HEK293 (cell line): ENCODE measurements around the gene RING1.
A peak's percentile ranks its signal among the peaks of the same experiment; 100 is the strongest.

Experiments
- BCL11A ChIP-seq: fragments of 450-650 bp; formaldehyde crosslinking; IDR thresholded peaks from 2 replicates; pipeline ENCODE4 v1.5.1; 2016; ENCODE audit warnings: low read depth, missing biosample characterization, missing genetic modification characterization
- CTCF ChIP-seq: fragments of 450-650 bp; formaldehyde crosslinking; IDR thresholded peaks from 2 replicates; pipeline ENCODE4 v1.5.1; 2016; ENCODE audit warnings: missing biosample characterization, missing genetic modification characterization
- FEZF1 ChIP-seq: fragments of 450-650 bp; formaldehyde crosslinking; IDR thresholded peaks from 2 replicates; pipeline ENCODE4 v1.5.1; 2016; ENCODE audit warnings: missing biosample characterization, missing genetic modification characterization
- GLI2 ChIP-seq: fragments of 450-650 bp; formaldehyde crosslinking; IDR thresholded peaks from 2 replicates; pipeline ENCODE4; 2017; ENCODE audit warnings: missing biosample characterization, missing genetic modification characterization, low read depth, borderline replicate concordance
- REST ChIP-seq: fragments of 450-650 bp; formaldehyde crosslinking; IDR thresholded peaks from 2 replicates; pipeline ENCODE4 v1.5.1; 2016; ENCODE audit warnings: missing biosample characterization, missing genetic modification characterization
- SP3 ChIP-seq: fragments of 450-650 bp; formaldehyde crosslinking; IDR thresholded peaks from 2 replicates; pipeline ENCODE4 v1.5.1; 2016; ENCODE audit warnings: missing biosample characterization, missing genetic modification characterization
- ZBTB10 ChIP-seq: fragments of 450-650 bp; formaldehyde crosslinking; IDR thresholded peaks from 2 replicates; pipeline ENCODE4 v1.5.1; 2016; ENCODE audit warnings: missing biosample characterization, missing genetic modification characterization
- ZBTB20 ChIP-seq: fragments of 450-650 bp; formaldehyde crosslinking; IDR thresholded peaks from 2 replicates; pipeline ENCODE4 v1.5.1; 2016; ENCODE audit warnings: missing biosample characterization, missing genetic modification characterization
- ZBTB48 ChIP-seq: fragments of 450-650 bp; formaldehyde crosslinking; IDR thresholded peaks from 2 replicates; pipeline ENCODE4 v1.5.1; 2016; ENCODE audit warnings: missing biosample characterization, missing genetic modification characterization
- ZBTB49 ChIP-seq: fragments of 450-650 bp; formaldehyde crosslinking; IDR thresholded peaks from 2 replicates; pipeline ENCODE4 v1.5.1; 2016; ENCODE audit warnings: missing biosample characterization, missing genetic modification characterization, low read depth
- ZFP37 ChIP-seq: fragments of 450-650 bp; formaldehyde crosslinking; IDR thresholded peaks from 2 replicates; pipeline ENCODE4 v1.5.1; 2016; ENCODE audit warnings: missing biosample characterization, missing genetic modification characterization
- ZNF248 ChIP-seq: fragments of 450-650 bp; formaldehyde crosslinking; IDR thresholded peaks from 2 replicates; pipeline ENCODE4 v1.5.1; 2017; ENCODE audit warnings: missing biosample characterization, missing genetic modification characterization
- ZNF266 ChIP-seq: fragments of 450-650 bp; formaldehyde crosslinking; IDR thresholded peaks from 2 replicates; pipeline ENCODE4 v1.5.1; 2016; ENCODE audit warnings: missing biosample characterization, missing genetic modification characterization, low read depth
- ZNF423 ChIP-seq: fragments of 450-650 bp; formaldehyde crosslinking; IDR thresholded peaks from 2 replicates; pipeline ENCODE4 v1.5.1; 2016; ENCODE audit warnings: missing biosample characterization, missing genetic modification characterization
- ZNF544 ChIP-seq: fragments of 450-650 bp; formaldehyde crosslinking; IDR thresholded peaks from 2 replicates; pipeline ENCODE4 v1.5.0; 2017; ENCODE audit warnings: missing biosample characterization, missing genetic modification characterization
- ZNF548 ChIP-seq: fragments of 450-650 bp; formaldehyde crosslinking; IDR thresholded peaks from 2 replicates; pipeline ENCODE4 v1.5.1; 2016; ENCODE audit warnings: missing biosample characterization, missing genetic modification characterization
- ZNF549 ChIP-seq: fragments of 450-650 bp; IDR thresholded peaks from 2 replicates; pipeline ENCODE4 v1.5.1; 2018; ENCODE audit warnings: missing biosample characterization, missing genetic modification characterization, mild to moderate bottlenecking, inconsistent platforms, moderate library complexity
- ZNF555 ChIP-seq: fragments of 450-650 bp; formaldehyde crosslinking; conservative IDR thresholded peaks from 2 replicates; pipeline ENCODE4 v1.5.1; 2017; ENCODE audit warnings: missing biosample characterization, mild to moderate bottlenecking, missing genetic modification characterization, inconsistent platforms
- ZNF600 ChIP-seq: fragments of 450-650 bp; formaldehyde crosslinking; IDR thresholded peaks from 2 replicates; pipeline ENCODE4 v1.5.1; 2016; ENCODE audit warnings: missing biosample characterization, missing genetic modification characterization
- ZNF610 ChIP-seq: fragments of 450-650 bp; formaldehyde crosslinking; IDR thresholded peaks from 2 replicates; pipeline ENCODE4 v1.5.1; 2016; ENCODE audit warnings: missing biosample characterization, missing genetic modification characterization, borderline replicate concordance
- ZNF629 ChIP-seq: fragments of 450-650 bp; formaldehyde crosslinking; IDR thresholded peaks from 2 replicates; pipeline ENCODE4 v1.5.1; 2017; ENCODE audit warnings: missing biosample characterization, missing genetic modification characterization
- ZNF776 ChIP-seq: fragments of 450-650 bp; formaldehyde crosslinking; IDR thresholded peaks from 2 replicates; pipeline ENCODE4 v1.5.0; 2017; ENCODE audit warnings: missing biosample characterization, missing genetic modification characterization, borderline replicate concordance
- ZSCAN18 ChIP-seq: fragments of 450-650 bp; formaldehyde crosslinking; IDR thresholded peaks from 2 replicates; pipeline ENCODE4 v1.5.1; 2016; ENCODE audit warnings: missing biosample characterization, missing genetic modification characterization
- ZSCAN30 ChIP-seq: fragments of 450-650 bp; IDR thresholded peaks from 2 replicates; pipeline ENCODE4 v1.5.1; 2018; ENCODE audit warnings: missing biosample characterization, mild to moderate bottlenecking, missing genetic modification characterization, moderate library complexity

Gene RING1

GRCh38 chr6:33200219-33201146, 7.8 kb upstream of the RING1 start, which contains the start of the genes RXRB and SLC39A7 (continued):
- TF ChIP-seq ZBTB10 (tag by site-specific recombination) (peak; percentile 70), ZNF555 (tag by site-specific recombination) (no peak), REST (peak; percentile 69), GLI2 (tag by site-specific recombination) (no peak), ZNF248 (no peak), CTCF (tag by site-specific recombination) (no peak), ZNF544 (tag by site-specific recombination) (no peak), SP3 (tag by site-specific recombination) (peak; percentile 88), ZNF423 (tag by site-specific recombination) (peak; percentile 22; the same call in 1 of the 2 replicates), ZFP37 (0 out of 2 replicates have a peak, but pooled peaks have one; percentile 35), ZNF776 (tag by site-specific recombination) (no peak), ZNF629 (peak; percentile 82), BCL11A (tag by site-specific recombination) (no peak), ZBTB49 (tag by site-specific recombination) (no peak), ZNF600 (tag by site-specific recombination) (no peak), ZBTB20 (peak; percentile 50; the same call in 1 of the 2 replicates), FEZF1 (tag by site-specific recombination) (0 out of 2 replicates have a peak, but pooled peaks have one; percentile 34), ZBTB48 (tag by site-specific recombination) (peak; percentile 88), ZNF548 (tag by site-specific recombination) (no peak), ZNF549 (tag by site-specific recombination) (no peak), ZSCAN18 (0 out of 2 replicates have a peak, but pooled peaks have one; percentile 18), ZNF266 (no peak; the same call in 1 of the 2 replicates), ZSCAN30 (tag by site-specific recombination) (peak; percentile 73; the same call in 1 of the 2 replicates), ZNF610 (0 out of 2 replicates have a peak, but pooled peaks have one; percentile 74)
